GM23338 (cell line): Measurements from ENCODE around the gene GADD45B. TPM values are rescaled to one million over a fixed set of nuclear protein-coding genes. Genes with fewer than 3 reads are reported as not detected.

Experiments used
- ATAC-seq: fragments of 200-7000 bp; cut with Tn5 transposase; 3 replicates; pipeline ENCODE4 v1.9.1; 2020
- DNase-seq: peaks from one replicate; pipeline ENCODE4 v3.0.0-alpha.2; 2015; ENCODE audit warnings: low spot score
- H2AFZ ChIP-seq: fragments of 200-600 bp; sonication (generic); 2 replicates; pipeline ENCODE4 v1.8.0; 2016; ENCODE audit warnings: antibody characterized with exemption, mild to moderate bottlenecking, moderate library complexity
- H3F3A ChIP-seq: fragments of 200-600 bp; sonication (generic); replicated peaks from 2 replicates; pipeline ENCODE4 v1.8.0; 2017; ENCODE audit warnings: antibody characterized with exemption, mixed run types, low read depth
- H3K27ac ChIP-seq: fragments of 200-600 bp; sonication (generic); 2 replicates; pipeline ENCODE4 v1.6.1; 2016; ENCODE audit warnings: low read depth
- H3K27me3 ChIP-seq: fragments of 200-600 bp; sonication (generic); 2 replicates; pipeline ENCODE4 v1.8.0; 2016; ENCODE audit warnings: mild to moderate bottlenecking, mixed run types, moderate library complexity; ENCODE audit not compliant: insufficient read depth
- H3K36me3 ChIP-seq: fragments of 200-600 bp; sonication (generic); 2 replicates; pipeline ENCODE4 v1.8.0; 2016; ENCODE audit warnings: mild to moderate bottlenecking; ENCODE audit not compliant: insufficient read depth
- H3K4me1 ChIP-seq: fragments of 200-600 bp; sonication (generic); 2 replicates; pipeline ENCODE4 v1.8.0; 2016; ENCODE audit warnings: mild to moderate bottlenecking, moderate library complexity; ENCODE audit not compliant: insufficient read depth
- H3K4me2 ChIP-seq: fragments of 200-600 bp; sonication (generic); 2 replicates; pipeline ENCODE4 v1.7.1; 2017; ENCODE audit warnings: mixed run types
- H3K4me3 ChIP-seq: fragments of 200-600 bp; sonication (generic); 2 replicates; pipeline ENCODE4 v1.6.1; 2016; ENCODE audit warnings: mixed run types
- H3K79me2 ChIP-seq: fragments of 200-600 bp; sonication (generic); replicated peaks from 2 replicates; pipeline ENCODE4 v1.8.0; 2017; ENCODE audit warnings: mild to moderate bottlenecking; ENCODE audit not compliant: insufficient read depth
- H3K9me2 ChIP-seq: fragments of 200-600 bp; sonication (generic); 2 replicates; pipeline ENCODE4 v1.8.0; 2017; ENCODE audit not compliant: insufficient read depth
- H4K20me1 ChIP-seq: fragments of 200-600 bp; sonication (generic); replicated peaks from 2 replicates; pipeline ENCODE4 v1.8.0; 2017; ENCODE audit warnings: mild to moderate bottlenecking; ENCODE audit not compliant: insufficient read depth
- H3K27ac Mint-ChIP-seq: 2 replicates; pipeline ENCODE4 v1.8.0; 2020; ENCODE audit warnings: inconsistent platforms, mild to moderate bottlenecking, moderate library complexity, mixed read lengths
- H3K27me3 Mint-ChIP-seq: 3 replicates; pipeline ENCODE4 v1.8.0; 2022; ENCODE audit warnings: low read depth, mild to moderate bottlenecking, moderate library complexity, mixed read lengths, inconsistent platforms; ENCODE audit not compliant: insufficient read depth, poor library complexity
- H3K36me3 Mint-ChIP-seq: 3 replicates; pipeline ENCODE4 v1.8.0; 2021; ENCODE audit warnings: low read depth, mild to moderate bottlenecking, inconsistent platforms, moderate library complexity, mixed read lengths
- H3K4me1 Mint-ChIP-seq: 3 replicates; pipeline ENCODE4 v1.8.0; 2020; ENCODE audit warnings: mild to moderate bottlenecking, inconsistent platforms, mixed read lengths
- H3K4me3 Mint-ChIP-seq: 3 replicates; pipeline ENCODE4 v1.8.0; 2021; ENCODE audit warnings: moderate library complexity, mild to moderate bottlenecking, inconsistent platforms, mixed read lengths
- H3K9me3 Mint-ChIP-seq: 3 replicates; pipeline ENCODE4 v1.8.0; 2020; ENCODE audit warnings: moderate library complexity, mild to moderate bottlenecking, inconsistent platforms, mixed read lengths
- CREB1 ChIP-seq: fragments of 250-450 bp; sonication (Bioruptor Pico); IDR thresholded peaks from 2 replicates; pipeline ENCODE4 v1.5.0; 2020; ENCODE audit warnings: low read depth, mild to moderate bottlenecking, moderate library complexity
- EZH2 ChIP-seq: fragments of 200-600 bp; sonication (generic); IDR thresholded peaks from one replicate; pipeline ENCODE4 v1.8.0; 2017; ENCODE audit warnings: antibody characterized with exemption, mild to moderate bottlenecking, low read depth; ENCODE audit not compliant: unreplicated experiment
- EZH2phosphoT487 ChIP-seq: fragments of 200-600 bp; sonication (generic); IDR thresholded peaks from one replicate; pipeline ENCODE4 v1.8.1; 2018; ENCODE audit warnings: antibody characterized with exemption; ENCODE audit not compliant: unreplicated experiment
- JUNB ChIP-seq: IDR thresholded peaks from one replicate; pipeline ENCODE4 v1.6.1; 2016; ENCODE audit warnings: antibody characterized with exemption; ENCODE audit not compliant: unreplicated experiment
- NANOG ChIP-seq: IDR thresholded peaks from 2 replicates; pipeline ENCODE4 v1.6.1; 2016; ENCODE audit warnings: antibody characterized with exemption, borderline replicate concordance
- POLR2AphosphoS5 ChIP-seq: IDR thresholded peaks from 2 replicates; pipeline ENCODE4 v1.6.1; 2016; ENCODE audit warnings: antibody characterized with exemption, low read depth
- ZNF114 ChIP-seq: fragments of 250-450 bp; sonication (Bioruptor Pico); IDR thresholded peaks from 2 replicates; pipeline ENCODE4 v1.5.0; 2020; ENCODE audit warnings: mild to moderate bottlenecking, moderate library complexity
- ZNF331 ChIP-seq: fragments of 250-450 bp; sonication (Bioruptor Pico); IDR thresholded peaks from 2 replicates; pipeline ENCODE4 v1.5.0; 2020; ENCODE audit warnings: low read depth, mild to moderate bottlenecking, moderate library complexity
- ZNF462 ChIP-seq: fragments of 250-450 bp; sonication (Bioruptor Pico); IDR thresholded peaks from 2 replicates; pipeline ENCODE4 v1.5.0; 2020; ENCODE audit warnings: mild to moderate bottlenecking, moderate library complexity
- polyA plus RNA-seq: library from polyadenylated mRNA; unstranded; fragments of >200 nt; fragmentation: Nextera tagmentation; extraction: Ambion mirVana; gene quantifications from 2 replicates; pipeline ENCODE4 v1.2.1, GENCODE V29; 2016
- total RNA-seq: library from RNA; depleted of rRNA; stranded (reverse); fragments of >200 nt; shearing (Covaris generic); gene quantifications from 2 replicates; pipeline ENCODE4 v1.2.3, GENCODE V29; 2014
- TF ChIP-seq, protein P1 (sequence below), 2 experiments: fragments of 200-600 bp in 1 of 2; sonication (generic) in 1 of 2; conservative IDR thresholded peaks; 2 replicates each; pipeline versions ENCODE4 v1.5.1 to v1.6.1; 2016 to 2017; ENCODE audit warnings: antibody characterized with exemption in 2 of 2, low read depth in 2 of 2, mild to moderate bottlenecking in 2 of 2, moderate library complexity in 1 of 2
- TF ChIP-seq, protein P2 (sequence below): IDR thresholded peaks from one replicate; pipeline ENCODE4 v1.6.1; 2018; ENCODE audit warnings: antibody characterized with exemption; ENCODE audit not compliant: unreplicated experiment

The GADD45B gene
- total and polyA plus RNA-seq, 2 experiments from 2014 or later = 12.3 to 16.6 TPM

DNA sequence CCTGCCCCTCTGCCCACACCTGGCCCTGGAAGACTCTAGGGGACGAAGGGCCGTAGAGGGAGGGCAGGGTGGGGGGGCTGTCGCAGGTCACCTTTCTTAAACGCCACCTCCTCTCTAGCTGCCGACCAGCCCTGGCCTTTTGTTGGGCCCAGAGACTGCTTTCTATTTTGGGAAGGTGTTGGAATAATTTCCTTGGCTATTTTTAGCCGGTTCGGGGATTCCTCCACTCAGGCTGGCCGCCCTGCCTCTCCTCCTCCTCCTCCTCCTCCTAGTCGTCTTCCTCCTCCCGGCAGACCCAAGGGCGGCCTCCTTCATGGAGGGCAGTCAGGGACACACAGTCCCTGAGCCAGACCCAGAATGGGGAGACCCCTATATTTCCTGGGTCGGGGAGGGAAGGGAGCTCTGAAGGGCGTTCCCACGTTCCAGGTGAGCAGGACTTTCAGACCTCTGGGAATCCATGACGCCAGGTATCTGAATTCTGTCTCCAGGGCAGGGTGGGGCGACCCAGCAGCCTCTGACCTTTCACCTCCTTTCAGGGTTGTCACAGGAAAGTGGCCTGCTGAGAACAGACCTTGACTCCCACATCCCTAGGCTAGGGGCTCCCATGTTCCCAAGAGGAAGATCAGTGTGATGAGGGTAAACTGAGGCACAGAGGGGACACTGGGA lies 19.9 kb downstream of the GADD45B start (continued):
- TF ChIP-seq, protein P1, sequence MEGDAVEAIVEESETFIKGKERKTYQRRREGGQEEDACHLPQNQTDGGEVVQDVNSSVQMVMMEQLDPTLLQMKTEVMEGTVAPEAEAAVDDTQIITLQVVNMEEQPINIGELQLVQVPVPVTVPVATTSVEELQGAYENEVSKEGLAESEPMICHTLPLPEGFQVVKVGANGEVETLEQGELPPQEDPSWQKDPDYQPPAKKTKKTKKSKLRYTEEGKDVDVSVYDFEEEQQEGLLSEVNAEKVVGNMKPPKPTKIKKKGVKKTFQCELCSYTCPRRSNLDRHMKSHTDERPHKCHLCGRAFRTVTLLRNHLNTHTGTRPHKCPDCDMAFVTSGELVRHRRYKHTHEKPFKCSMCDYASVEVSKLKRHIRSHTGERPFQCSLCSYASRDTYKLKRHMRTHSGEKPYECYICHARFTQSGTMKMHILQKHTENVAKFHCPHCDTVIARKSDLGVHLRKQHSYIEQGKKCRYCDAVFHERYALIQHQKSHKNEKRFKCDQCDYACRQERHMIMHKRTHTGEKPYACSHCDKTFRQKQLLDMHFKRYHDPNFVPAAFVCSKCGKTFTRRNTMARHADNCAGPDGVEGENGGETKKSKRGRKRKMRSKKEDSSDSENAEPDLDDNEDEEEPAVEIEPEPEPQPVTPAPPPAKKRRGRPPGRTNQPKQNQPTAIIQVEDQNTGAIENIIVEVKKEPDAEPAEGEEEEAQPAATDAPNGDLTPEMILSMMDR (conservative IDR thresholded peaks at IDR 0.05; ENCODE audit: low read depth in 2 of 2) = no peak
- TF ChIP-seq ZNF462 (CRISPR knock-in tag) (no peak), JUNB (no peak), EZH2 (no peak), NANOG (no peak), CREB1 (CRISPR knock-in tag) (no peak), ZNF331 (CRISPR knock-in tag) (no peak)

DNA sequence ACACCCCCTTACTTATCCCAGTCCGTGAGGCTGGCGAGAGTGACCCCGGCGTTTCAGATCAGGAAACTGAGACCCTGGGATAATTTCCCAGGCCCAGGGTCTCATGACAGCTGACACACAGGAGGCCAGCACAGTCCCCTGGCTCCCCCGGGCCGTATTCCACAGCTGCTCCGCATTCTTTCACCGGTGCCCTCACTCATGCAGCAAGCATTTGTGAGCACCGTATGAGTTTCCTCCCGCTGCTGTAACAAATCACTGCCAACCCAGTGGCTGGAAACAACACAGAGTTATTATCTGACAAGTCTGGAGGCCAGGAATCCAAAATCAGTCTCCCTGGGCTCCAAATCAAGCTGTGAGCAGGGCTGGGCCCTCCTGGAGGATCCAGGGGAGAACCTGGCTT lies 21.3 kb downstream of the GADD45B start:
- Histone ChIP-seq H3K4me3 (no peak overlapping the region), H3F3A (0 out of 2 replicates have a peak, but pooled peaks cover 5% of the 10 kb centered on the region), H3K27ac (no peak overlapping the region), H3K36me3 (no peaks in the 10 kb centered on the region), H3K9me2 (no peaks in the 10 kb centered on the region), H2AFZ (no peak overlapping the region), H3K4me1 (peaks cover 9% of the 10 kb centered on the region; the same call in 1 of the 2 replicates), H3K27me3 (peaks cover 12% of the 10 kb centered on the region; the same call in 1 of the 2 replicates), H4K20me1 (no peaks in the 10 kb centered on the region), H3K4me2 (no peak overlapping the region), H3K79me2 (no peaks in the 10 kb centered on the region)
- no peak for TF ChIP-seq ZNF114 (CRISPR knock-in tag)
- TF ChIP-seq, protein P2, sequence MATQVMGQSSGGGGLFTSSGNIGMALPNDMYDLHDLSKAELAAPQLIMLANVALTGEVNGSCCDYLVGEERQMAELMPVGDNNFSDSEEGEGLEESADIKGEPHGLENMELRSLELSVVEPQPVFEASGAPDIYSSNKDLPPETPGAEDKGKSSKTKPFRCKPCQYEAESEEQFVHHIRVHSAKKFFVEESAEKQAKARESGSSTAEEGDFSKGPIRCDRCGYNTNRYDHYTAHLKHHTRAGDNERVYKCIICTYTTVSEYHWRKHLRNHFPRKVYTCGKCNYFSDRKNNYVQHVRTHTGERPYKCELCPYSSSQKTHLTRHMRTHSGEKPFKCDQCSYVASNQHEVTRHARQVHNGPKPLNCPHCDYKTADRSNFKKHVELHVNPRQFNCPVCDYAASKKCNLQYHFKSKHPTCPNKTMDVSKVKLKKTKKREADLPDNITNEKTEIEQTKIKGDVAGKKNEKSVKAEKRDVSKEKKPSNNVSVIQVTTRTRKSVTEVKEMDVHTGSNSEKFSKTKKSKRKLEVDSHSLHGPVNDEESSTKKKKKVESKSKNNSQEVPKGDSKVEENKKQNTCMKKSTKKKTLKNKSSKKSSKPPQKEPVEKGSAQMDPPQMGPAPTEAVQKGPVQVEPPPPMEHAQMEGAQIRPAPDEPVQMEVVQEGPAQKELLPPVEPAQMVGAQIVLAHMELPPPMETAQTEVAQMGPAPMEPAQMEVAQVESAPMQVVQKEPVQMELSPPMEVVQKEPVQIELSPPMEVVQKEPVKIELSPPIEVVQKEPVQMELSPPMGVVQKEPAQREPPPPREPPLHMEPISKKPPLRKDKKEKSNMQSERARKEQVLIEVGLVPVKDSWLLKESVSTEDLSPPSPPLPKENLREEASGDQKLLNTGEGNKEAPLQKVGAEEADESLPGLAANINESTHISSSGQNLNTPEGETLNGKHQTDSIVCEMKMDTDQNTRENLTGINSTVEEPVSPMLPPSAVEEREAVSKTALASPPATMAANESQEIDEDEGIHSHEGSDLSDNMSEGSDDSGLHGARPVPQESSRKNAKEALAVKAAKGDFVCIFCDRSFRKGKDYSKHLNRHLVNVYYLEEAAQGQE = no peak
- TF ChIP-seq EZH2phosphoT487 = no peak
- TF ChIP-seq POLR2AphosphoS5 = no peak
- Mint-ChIP-seq H3K27me3 (peaks cover 25% of the 10 kb centered on the region), H3K27ac (no peak overlapping the region), H3K9me3 (no peaks in the 10 kb centered on the region), H3K4me3 (no peak overlapping the region), H3K36me3 (no peaks in the 10 kb centered on the region), H3K4me1 (peaks cover 25% of the 10 kb centered on the region; the same call in 2 of the 3 replicates)
- ATAC-seq (no peak), DNase-seq (no peak)
